Left lobe of liver (tissue), 2 donors: ENCODE data around the gene DNAJA1. TPM values are rescaled to one million over a fixed set of nuclear protein-coding genes. Genes with fewer than 3 reads are reported as not detected.
"Not testable (repeated sequence)": the region's sequence is repeated elsewhere in the genome, so short reads cannot be mapped to it uniquely, and the experiment has no call there.

ENCODE experiments used
- ATAC-seq: fragments of 200-7000 bp; cut with Tn5 transposase; one replicate; pipeline ENCODE4 v1.9.1; 2020; ENCODE audit warnings: mild to moderate bottlenecking, moderate library complexity
- DNase-seq: peaks from one replicate; pipeline ENCODE4 v3.0.0-alpha.2; 2020; ENCODE audit warnings: low spot score
- total RNA-seq: library from RNA; stranded (reverse); gene quantifications from one replicate; pipeline ENCODE4 v1.2.1, GENCODE V29; 2021
- donor health status: DM: no; HTN: no; CAD: no; lungs with moderate emphysema.
- donor health status: DM: no; HTN: yes; CAD: no.

Gene DNAJA1
- total RNA-seq, 1 donor from 2014 or later: 56.8 TPM

DNA sequence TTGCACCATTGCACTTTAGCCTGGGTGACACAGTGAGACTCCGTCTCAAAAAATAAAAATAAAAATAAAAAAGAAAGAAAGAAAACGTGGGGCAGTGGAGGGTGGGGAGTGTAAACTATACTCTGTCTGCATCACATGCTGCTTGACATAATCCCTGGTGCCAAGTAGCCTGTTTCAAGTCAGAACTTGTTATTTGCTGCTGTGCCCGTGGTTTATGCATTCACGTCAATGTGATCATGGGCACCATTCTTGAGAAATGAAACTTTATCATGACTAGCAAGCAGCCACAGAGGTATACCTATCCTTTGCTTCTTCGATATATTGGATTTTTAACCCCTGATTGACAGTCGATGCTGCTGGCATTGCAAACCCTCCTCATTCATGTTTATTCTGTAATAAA lies 55.5 kb downstream of the DNAJA1 start:
- ATAC-seq: no peak
- DNase-seq: no peak

DNA sequence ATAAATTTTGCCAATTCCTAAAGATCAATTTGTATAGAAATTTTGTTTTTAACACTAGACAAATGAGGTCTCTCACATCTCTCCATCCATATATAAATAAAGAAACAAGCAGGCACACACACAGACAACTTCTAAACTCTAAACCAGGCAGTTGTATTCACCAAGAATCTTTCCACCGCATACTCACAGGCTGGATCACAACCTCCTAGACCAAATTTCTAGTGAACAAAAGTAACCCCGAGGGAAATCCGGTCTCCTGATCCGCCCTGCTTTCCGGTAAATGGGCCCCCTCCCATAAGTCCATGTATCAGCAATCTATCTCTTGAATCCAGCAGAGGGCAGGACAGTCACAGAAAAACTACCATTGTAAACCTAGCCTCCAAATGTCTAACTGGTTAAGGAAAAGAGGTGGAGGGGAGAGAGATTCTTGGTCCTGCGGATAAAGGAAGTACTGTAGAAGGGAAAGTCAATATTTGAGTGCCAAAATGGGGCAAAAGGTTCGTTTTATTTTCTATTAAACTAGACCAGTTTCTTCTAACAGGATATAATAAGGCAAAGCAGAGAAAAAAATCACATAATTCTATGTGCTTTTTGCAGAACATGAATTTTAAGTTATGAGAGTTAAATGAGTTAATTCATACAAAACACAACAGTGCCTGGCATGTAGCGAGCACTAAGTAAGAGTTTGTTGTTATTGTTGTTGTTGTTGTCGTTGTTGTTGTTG lies 56.2 kb downstream of the DNAJA1 start:
- peak; percentile 57 for DNase-seq
- peak; percentile 65 for ATAC-seq

DNA sequence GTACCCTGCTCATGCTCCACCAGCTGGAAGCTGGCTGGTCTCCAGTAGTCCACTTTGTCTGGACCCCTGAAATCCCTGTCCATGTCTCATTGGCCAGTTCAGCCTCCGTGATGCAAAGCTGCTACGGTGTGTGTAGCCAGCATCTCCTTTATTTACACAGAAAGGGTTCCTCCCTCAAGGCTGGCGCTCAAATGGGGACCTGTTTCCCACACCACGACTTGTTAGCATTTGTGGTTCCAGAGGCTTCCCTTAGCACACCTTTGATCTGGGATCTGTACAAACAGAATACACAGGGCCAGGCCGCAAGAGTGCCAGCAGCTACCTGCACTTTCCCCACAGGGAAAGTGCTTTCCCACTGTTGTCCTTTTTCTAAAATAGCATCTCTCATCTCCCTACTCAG lies 57.1 kb downstream of the DNAJA1 start:
- ATAC-seq (peak; percentile 83), DNase-seq (peak; percentile 72)

DNA sequence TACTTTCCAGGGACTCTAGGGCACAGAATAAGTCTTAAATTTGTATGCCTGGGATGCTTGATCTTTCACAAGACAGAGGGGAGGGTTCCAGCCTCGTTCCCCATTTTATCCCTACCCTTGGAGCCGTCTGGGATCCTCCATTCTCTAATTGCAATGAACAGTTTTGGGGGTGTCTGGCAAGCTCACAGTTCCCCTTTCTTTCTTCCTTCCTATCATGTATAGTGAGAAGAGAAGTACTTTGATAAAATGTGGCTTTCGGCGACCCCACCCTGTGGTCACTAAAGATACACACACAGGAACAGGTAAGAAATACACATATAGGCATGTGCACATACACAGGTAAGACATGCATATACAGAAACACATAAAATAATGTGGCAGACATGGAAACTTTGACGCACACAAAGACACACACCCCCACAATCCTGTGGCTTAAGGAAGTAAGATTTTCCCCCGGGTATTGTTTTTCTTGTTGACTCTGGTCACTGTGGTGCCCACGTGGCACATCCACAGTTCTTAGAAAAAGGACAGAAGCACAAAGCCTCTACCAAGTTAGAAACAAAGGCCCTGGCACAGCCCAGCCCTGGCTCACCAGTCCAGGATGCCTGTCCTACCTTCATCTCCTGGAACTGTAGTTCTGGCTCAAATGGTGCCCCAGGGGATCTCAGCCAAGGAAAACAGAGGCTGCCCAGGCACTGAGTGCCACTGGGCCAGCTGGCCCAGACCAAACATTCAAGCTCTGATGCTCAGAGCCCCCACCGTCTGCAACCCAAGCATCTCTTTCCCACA lies 57.7 kb downstream of the DNAJA1 start:
- DNase-seq: peak; percentile 64
- ATAC-seq: peak; percentile 79

DNA sequence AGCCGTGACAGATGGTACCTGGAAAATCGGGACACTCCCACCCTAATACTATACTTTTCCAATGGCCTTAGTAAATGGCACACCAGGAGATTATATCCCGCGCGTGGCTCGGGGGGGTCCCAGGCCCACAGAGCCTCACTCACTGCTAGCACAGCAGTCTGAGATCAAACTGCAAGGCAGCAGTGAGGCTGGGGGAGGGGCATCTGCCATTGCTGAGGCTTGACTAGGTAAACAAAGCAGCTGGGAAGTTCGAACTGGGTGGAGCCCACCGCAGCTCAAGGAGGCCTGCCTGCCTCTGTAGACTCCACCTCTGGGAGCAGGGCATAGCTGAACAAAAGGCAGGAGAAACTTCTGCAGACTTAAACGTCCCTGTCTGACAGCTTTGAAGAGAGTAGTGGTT lies 60.6 kb downstream of the DNAJA1 start:
- DNase-seq, ATAC-seq: not testable (repeated sequence)

Other genes starting within 250 kb of the DNAJA1 start
- gene TMEM215, start 241.7 kb upstream of the DNAJA1 start, total RNA-seq: not detected
- 13.1 TPM for gene APTX, start 23.6 kb upstream of the DNAJA1 start, total RNA-seq
- gene SMU1, start 51.4 kb downstream of the DNAJA1 start, total RNA-seq: 7.0 TPM
- 48.2 TPM for gene B4GALT1, start 142.1 kb downstream of the DNAJA1 start, total RNA-seq
- gene SPINK4, start 214.9 kb downstream of the DNAJA1 start, total RNA-seq: not detected
- gene BAG1, start 239.4 kb downstream of the DNAJA1 start, total RNA-seq: 51.0 TPM
- 20.0 TPM for gene CHMP5, start 239.8 kb downstream of the DNAJA1 start, total RNA-seq